Suppressor macrophage (primary cell): ENCODE results near the gene GATAD2B.
"Not testable (repeated sequence)": the region's sequence is repeated elsewhere in the genome, so short reads cannot be mapped to it uniquely, and the experiment has no call there.

Experiments used
- DNase-seq, 4 experiments: peaks; one replicate each; pipeline ENCODE4 v3.0.0-alpha.2; 2020 to 2022

The GATAD2B gene

DNA sequence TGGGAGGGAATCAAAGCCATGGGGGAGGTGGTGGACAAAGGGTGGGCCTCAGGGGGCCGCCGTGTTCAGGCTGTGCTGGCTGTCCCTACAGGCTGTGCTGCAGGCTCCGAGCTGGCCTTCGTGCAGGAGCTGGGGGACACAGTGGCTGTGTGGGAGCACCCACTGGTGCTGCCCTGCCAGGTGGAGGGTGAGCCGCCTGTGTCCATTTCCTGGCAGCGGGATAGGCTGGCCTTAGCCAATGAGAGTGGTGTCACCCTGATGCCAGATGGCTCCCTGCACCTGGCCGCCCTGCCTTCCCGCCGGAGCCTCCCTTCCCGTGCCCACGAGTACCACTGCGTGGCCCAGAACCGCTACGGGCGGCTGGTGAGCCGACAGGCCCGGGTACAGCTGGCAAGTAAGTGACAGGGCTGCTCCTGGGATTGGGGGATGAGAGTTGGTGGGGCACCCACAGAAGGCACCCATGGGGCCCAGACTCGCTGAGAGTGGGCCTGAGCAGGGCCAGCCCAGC is 127.4 kb downstream of the GATAD2B start:
- DNase-seq, result no peak

- DNase-seq, result no peak
Observed at GRCh38 chr1:153794624-153795329, 128.0 kb downstream of the GATAD2B start.

DNA sequence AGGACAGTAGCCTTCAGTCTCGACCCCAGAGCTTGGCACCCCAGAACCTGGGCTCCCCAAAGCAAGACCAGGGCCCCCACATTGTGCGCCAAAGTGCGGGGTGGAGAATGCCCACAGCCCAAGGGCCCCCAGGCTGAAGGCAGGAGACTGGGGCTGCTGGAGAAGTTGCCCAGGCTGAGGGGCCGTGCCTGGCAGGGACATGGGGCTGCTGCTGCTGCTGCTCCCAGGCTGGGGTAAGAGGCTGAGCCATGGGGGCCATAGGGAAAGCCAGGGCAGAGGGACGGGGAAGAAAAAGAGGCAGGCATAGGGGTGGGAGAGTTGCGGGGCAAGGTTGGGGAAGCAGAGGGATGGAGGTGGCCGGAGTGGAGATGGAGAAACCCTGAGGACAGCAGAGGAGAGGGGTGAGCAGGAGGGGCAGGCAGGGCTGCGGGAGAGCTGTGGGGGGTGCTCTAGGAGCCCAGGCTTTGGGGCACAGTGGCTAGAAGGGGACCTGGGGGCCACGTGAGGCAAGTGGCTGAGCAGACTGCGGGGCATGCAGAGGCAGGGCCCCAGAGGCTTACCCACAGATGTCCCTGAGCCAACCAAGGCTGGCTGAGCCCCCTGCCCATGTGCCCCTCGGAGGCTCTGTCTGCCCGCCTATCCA is 128.7 kb downstream of the GATAD2B start:
- DNase-seq, result no peak

GRCh38 chr1:153793261-153793972 is 129.4 kb downstream of the GATAD2B start:
- no peak for DNase-seq

DNA sequence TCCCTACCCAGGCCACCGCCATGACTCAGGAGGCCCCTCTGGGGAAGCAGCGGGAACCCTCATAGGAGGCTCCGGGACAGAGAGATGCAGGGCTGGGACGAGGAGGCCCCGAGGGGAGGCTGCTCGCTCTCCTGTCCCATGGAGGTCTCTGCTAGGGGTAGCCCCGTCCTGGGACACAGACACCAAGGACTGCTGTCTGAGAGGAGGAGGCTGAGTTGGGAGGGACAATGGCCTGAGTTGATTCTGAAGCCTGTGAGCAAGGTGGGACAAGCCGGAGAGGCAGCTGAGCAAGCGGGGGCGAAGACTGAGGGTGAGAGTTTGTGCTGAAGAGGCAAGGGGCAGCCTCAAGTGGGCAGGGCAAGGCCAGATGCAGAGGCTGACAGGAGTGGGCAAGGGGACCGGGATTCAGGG is 130.1 kb downstream of the GATAD2B start:
- DNase-seq, result no peak

- peak; percentile 78 to 92 (median 88) for DNase-seq
Observed at GRCh38 chr1:153791648-153792253, 131.0 kb downstream of the GATAD2B start.

GRCh38 chr1:153790966-153791647 is 131.7 kb downstream of the GATAD2B start:
- DNase-seq, result peak; percentile 85 to 98 (median 93)

- peak; percentile 71 to 88 (median 84) for DNase-seq
Observed at GRCh38 chr1:153790313-153790965, 132.3 kb downstream of the GATAD2B start.

DNA sequence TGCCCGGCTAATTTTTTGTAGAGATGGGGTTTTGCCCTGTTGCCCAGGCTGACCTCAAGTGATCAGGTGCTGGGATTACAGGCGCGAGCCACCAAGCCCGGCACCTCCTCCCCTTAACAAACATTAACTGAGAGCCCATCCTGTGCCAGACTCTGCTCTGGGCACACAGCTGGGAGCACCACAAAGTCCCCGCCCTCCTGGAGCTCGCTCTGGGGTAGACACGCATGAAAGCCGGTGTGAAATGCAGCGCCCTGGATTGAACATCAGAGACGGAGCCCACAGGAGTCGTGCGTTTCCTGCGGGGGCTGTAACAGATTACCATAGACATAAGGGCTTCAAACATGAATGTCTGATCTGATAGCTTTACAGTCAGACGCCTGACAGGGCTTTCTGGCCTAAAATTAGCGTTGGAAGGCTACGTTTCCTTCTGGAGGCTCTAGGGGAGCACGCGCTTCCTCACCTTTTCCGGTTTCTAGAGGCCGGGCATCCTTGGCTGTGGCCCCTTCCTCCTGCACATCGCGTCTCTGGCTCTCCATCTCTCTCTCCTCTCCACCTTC is 133.2 kb downstream of the GATAD2B start:
- no peak for DNase-seq

DNA sequence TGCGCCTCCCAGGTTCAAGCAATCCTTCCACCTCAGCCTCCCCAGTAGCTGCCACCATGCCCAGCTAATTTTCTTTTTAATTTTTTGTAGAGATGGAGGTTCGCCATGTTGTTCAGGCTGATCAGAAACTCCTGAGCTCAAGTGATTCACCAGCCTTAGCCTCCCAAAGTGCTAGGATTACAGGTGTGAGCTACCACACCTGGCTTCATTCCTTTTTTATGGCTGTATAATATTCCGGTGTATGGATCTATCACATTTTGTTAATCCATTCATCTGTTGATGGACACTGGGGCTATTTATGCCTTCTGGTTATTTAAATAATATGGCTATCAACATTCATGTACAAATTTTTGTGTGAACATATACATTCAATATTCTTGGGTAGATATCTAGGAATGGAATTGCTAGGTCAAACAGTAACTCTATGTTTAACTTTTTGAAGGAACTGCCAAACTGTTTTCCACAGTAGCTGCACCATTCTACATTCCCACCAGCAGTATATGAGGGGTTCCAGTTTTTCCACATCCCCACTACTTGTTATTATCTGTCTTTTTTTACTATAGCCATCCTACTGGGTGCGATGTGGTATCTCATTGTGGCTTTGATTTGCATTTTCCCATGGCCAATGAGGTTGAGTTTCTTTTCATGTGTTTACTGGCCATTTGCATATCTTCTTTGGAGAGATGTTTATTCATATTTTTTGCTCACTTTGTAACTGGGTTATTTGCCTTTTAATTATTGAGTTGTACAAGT is 136.6 kb downstream of the GATAD2B start:
- DNase-seq, result no peak

DNA sequence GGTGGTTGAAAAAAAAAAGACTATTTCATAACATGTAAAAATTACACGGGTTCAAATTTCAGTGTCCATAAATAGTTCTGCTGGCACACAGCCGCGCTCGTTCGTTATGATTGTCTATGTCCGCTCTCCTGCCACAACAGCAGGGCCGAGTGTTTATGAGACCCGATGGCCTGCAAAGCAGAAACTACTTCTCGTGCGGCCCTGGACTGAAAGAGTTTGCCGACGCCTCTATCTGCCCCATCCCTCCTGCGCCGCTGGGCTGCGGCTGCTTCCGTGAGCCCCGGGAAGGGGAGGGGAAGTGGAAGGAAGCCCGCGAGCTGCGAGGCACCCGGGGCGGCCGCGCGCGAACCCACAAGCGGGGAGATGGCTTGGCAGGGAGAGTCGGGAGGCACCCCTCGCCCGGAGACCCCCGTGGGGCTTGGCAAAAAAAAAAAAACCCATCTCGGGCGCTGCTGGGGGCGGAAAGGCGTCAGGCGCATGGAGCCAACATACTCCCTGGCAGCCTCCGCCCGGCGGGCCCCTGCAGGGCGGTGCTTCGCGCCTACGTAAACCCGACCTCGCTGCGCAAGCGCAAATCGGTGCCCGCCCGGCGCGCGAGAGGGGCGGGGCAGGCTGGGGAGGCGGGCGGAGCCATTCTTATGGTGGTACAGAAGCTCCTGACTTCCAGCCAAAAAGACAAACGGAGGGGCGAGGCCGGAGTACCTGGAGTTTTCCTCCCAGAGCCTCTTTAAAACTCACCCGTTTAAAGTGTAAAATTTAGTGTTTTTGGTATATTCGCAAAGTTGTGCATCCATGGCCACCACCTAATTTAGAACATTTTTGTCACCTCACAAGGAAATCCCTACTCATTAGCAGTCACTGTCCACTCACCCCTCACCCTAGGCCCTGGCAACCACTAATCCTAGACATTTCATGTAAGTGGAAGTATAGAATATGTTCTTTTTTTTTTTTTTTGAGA is 139.3 kb downstream of the GATAD2B start:
- peak; percentile 94 to 98 (median 96) for DNase-seq

- DNase-seq, result not testable (repeated sequence)
Observed at GRCh38 chr1:153782648-153783047, 140.1 kb downstream of the GATAD2B start.

GRCh38 chr1:153780551-153780950 is 142.2 kb downstream of the GATAD2B start:
- DNase-seq, result no peak

DNA sequence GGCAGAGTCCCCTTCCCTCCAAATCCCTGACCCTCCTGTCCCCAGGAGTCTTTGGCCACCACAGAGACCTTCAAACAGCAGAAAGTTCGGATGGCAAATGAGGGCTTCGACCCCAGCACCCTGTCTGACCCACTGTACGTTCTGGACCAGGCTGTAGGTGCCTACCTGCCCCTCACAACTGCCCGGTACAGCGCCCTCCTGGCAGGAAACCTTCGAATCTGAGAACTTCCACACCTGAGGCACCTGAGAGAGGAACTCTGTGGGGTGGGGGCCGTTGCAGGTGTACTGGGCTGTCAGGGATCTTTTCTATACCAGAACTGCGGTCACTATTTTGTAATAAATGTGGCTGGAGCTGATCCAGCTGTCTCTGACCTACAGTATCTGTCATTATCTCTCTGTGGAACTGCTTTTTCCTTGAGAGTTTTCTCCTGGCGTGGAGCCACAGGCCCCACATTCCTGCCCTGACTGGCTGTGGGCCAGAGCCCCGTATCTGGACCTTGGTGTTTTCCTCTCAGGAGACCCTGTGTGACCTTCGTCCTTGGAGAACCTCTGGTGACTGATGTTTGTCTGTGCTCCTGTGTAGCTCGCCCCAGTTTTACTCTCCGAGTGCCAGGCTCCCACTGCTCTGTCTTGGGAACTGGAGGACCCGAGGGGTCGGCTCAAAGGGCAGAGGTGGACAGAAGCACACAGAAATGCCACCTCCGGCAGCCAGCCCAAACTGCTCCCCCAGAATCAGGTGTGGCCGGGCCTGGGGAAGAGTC is 142.8 kb downstream of the GATAD2B start:
- DNase-seq, result no peak

DNA sequence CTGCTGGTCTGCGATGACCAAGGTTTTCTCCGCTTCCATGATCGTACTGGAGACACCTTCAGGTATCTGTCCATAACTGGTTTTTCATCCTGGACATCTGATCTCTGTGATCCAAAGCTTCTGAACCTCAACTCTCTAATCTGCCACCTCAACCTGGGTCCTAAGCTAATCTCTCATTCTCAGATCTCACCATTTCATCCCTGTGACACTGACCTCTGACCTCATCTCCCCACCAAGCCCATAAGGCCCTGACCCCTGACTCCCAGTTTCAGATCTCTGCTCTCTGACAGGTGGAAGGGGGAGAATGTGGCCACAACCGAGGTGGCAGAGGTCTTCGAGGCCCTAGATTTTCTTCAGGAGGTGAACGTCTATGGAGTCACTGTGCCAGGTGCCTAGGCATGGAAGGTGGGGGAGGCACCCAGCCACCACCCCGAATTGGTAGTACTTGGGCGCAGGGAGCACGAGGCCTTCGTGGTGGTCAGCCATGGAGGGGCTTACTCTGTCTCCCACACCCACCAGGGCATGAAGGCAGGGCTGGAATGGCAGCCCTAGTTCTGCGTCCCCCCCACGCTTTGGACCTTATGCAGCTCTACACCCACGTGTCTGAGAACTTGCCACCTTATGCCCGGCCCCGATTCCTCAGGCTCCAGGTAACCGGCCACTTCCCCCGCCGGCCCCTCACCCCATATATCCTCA is 143.8 kb downstream of the GATAD2B start:
- DNase-seq, result no peak

- no peak for DNase-seq
Observed at GRCh38 chr1:153778051-153778823, 144.5 kb downstream of the GATAD2B start.

DNA sequence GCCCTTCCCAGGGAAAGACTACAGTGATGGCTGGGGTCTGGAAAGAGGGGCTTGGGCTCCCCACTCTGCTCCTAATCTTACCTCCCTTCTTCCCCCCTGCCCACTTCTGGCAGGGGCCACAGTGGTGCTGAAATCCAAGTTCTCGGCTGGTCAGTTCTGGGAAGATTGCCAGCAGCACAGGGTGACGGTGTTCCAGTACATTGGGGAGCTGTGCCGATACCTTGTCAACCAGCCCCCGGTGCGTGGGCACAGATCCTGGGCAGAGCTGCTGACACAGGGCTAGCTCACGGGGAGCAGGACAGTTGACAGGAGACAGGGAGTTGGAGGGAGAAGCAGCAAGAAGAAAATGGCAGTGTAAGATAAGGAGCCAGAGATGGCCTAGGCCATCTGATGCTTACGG is 145.1 kb downstream of the GATAD2B start:
- peak in 2 of 4 experiments; percentile 42 to 46 for DNase-seq
